Measurements from ENCODE around the gene KCTD3.

Gene KCTD3

DNA sequence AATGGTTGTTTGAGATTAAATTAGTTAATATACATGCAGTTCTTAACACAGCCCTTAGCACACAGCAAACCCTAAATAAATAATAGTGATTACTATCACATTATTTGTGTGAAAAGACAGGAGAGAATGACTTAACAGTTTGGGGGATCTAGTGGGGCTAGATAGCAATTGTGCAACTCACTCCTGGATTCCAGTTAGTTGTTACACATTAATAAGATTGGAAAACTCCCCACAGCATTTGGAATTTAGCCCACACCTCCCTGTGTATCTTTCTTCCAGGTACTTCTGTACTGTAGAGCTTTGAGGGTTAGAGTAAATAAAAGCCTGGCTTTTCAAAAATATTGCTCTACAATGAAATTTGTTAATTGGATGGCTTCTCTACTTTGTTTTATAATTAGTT, 93.2 kb downstream of the KCTD3 start:
- no peak for FAIRE-seq

DNA sequence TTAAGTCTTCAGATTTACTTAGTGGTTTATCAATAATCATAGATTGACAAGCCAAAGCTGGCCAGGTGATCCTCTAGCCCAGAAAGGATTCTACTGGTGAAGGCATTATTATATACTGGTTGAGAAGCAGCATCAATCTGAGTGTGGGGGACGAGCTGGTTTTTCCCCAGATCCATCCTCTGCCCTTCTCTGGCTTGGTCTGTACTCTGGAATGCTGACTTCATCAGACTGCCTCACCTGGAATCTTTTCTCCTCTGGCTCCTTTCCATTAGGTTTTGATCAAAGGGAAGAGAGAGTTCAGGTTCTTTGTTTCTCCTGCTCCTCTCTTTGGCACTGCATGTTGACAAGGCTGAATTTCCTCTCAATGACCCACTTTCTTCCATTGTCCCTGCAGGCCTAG, 93.9 kb downstream of the KCTD3 start:
- FAIRE-seq, result no peak

- no peak for FAIRE-seq
Observed at GRCh38 chr1:215665215-215665614, 98.1 kb downstream of the KCTD3 start.

- FAIRE-seq, result no peak
Observed at GRCh38 chr1:215667761-215668160, 100.7 kb downstream of the KCTD3 start.

- FAIRE-seq, result no peak
Observed at GRCh38 chr1:215669806-215670491, 102.8 kb downstream of the KCTD3 start.

Measured in G401.6 (cell line).